Astrocyte (in vitro differentiated cells and primary cell): ENCODE results near the gene KCNQ5. TPM values are rescaled to one million over a fixed set of nuclear protein-coding genes. Genes with fewer than 3 reads are reported as not detected.

ENCODE experiments used
- DNase-seq: peaks from one replicate; pipeline ENCODE4 v3.0.0-alpha.2; 2010; ENCODE audit warnings: low read depth
- FAIRE-seq: peaks from 2 replicates; lab custom pipeline; 2011; peaks lifted over from hg19 to GRCh38; lab: Jason Lieb, UNC
- H2AFZ ChIP-seq: 2 replicates; pipeline ENCODE4 v1.6.0; 2012; ENCODE audit warnings: low read depth, low read length, inconsistent platforms
- H3K27ac ChIP-seq: 2 replicates; pipeline ENCODE4 v1.5.1; 2011; ENCODE audit warnings: low read depth, low read length, inconsistent platforms
- H3K27me3 ChIP-seq: 2 replicates; pipeline ENCODE4 v1.6.0; 2011; ENCODE audit warnings: low read length, inconsistent platforms; ENCODE audit not compliant: insufficient read depth
- H3K36me3 ChIP-seq: 2 replicates; pipeline ENCODE4 v1.5.1; 2011; ENCODE audit warnings: low read length, inconsistent platforms; ENCODE audit not compliant: insufficient read depth
- H3K4me1 ChIP-seq: 2 replicates; pipeline ENCODE4 v1.5.1; 2011; ENCODE audit warnings: low read length, inconsistent platforms; ENCODE audit not compliant: insufficient read depth
- H3K4me2 ChIP-seq: 2 replicates; pipeline ENCODE4 v1.6.0; 2012; ENCODE audit warnings: low read length, inconsistent platforms
- H3K4me3 ChIP-seq: 2 replicates; pipeline ENCODE4 v1.5.1; 2011; ENCODE audit warnings: low read depth, mild to moderate bottlenecking, low read length, inconsistent platforms; ENCODE audit not compliant: insufficient read depth
- H3K79me2 ChIP-seq: 2 replicates; pipeline ENCODE4 v1.6.0; 2012; ENCODE audit warnings: mild to moderate bottlenecking, low read length, inconsistent platforms; ENCODE audit not compliant: insufficient read depth
- H3K9ac ChIP-seq: 2 replicates; pipeline ENCODE4 v1.6.0; 2012; ENCODE audit warnings: mild to moderate bottlenecking, low read length, inconsistent platforms
- H3K9me3 ChIP-seq: 2 replicates; pipeline ENCODE4 v1.5.1; 2012; ENCODE audit warnings: low read depth, mild to moderate bottlenecking, low read length, inconsistent platforms; ENCODE audit not compliant: insufficient read depth
- H4K20me1 ChIP-seq: 2 replicates; pipeline ENCODE4 v1.6.0; 2012; ENCODE audit warnings: low read length, inconsistent platforms; ENCODE audit not compliant: insufficient read depth
- H3K27ac Mint-ChIP-seq: one replicate; pipeline ENCODE4 v1.8.0; 2021; ENCODE audit warnings: mild to moderate bottlenecking, mixed read lengths; ENCODE audit not compliant: unreplicated experiment
- H3K27me3 Mint-ChIP-seq: one replicate; pipeline ENCODE4 v1.8.0; 2021; ENCODE audit warnings: low read depth, mixed read lengths; ENCODE audit not compliant: unreplicated experiment
- H3K36me3 Mint-ChIP-seq: one replicate; pipeline ENCODE4 v1.8.0; 2021; ENCODE audit warnings: low read depth, mixed read lengths; ENCODE audit not compliant: unreplicated experiment
- H3K4me1 Mint-ChIP-seq: one replicate; pipeline ENCODE4 v1.8.0; 2021; ENCODE audit warnings: low read depth, mixed read lengths; ENCODE audit not compliant: unreplicated experiment
- H3K4me3 Mint-ChIP-seq: one replicate; pipeline ENCODE4 v1.8.0; 2021; ENCODE audit warnings: mild to moderate bottlenecking, moderate library complexity, mixed read lengths; ENCODE audit not compliant: unreplicated experiment
- H3K9me3 Mint-ChIP-seq: one replicate; pipeline ENCODE4 v1.8.0; 2021; ENCODE audit warnings: mild to moderate bottlenecking, mixed read lengths; ENCODE audit not compliant: unreplicated experiment
- EZH2 ChIP-seq: IDR thresholded peaks from 2 replicates; pipeline ENCODE4 v1.6.1; 2012; ENCODE audit warnings: mild to moderate bottlenecking, low read length, inconsistent platforms; ENCODE audit not compliant: insufficient read depth
- total RNA-seq: library from RNA; stranded (reverse); gene quantifications from 2 replicates; pipeline ENCODE4 v1.2.1, GENCODE V29; 2021
- TF ChIP-seq, protein P1 (sequence below): IDR thresholded peaks from 2 replicates; pipeline ENCODE4 v1.5.1; 2011; ENCODE audit warnings: low read depth, mild to moderate bottlenecking, inconsistent platforms, low read length, moderate library complexity; ENCODE audit not compliant: insufficient read depth

KCNQ5 gene
- total RNA-seq, 1 donor from 2014 or later = 2.0 TPM

DNA sequence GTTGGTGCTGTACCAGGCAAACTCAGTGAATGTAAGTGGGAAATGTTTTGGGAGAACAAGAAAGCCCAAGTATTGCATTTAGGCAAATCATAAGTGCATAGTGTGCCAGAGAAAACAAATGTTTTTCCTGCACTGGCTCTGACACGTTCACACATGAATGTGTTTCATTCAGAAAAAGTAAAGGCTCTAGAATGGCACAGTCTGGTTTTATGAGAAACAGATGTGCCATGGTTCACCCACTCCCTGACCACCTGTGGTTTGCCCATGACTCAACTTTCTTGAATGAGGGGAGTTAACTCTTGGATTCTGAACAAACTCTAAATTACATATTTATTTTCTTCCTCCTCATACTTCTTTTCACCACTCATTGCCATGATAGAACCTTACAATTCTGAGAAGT, 126.9 kb downstream of the KCNQ5 start:
- Histone ChIP-seq H2AFZ (no peak overlapping the region), H3K36me3 (no peaks in the 10 kb centered on the region), H3K4me3 (no peak overlapping the region), H3K4me1 (peaks cover 8% of the 10 kb centered on the region), H3K9ac (peak overlapping the region; percentile 4), H3K79me2 (no peaks in the 10 kb centered on the region), H3K27ac (peak overlapping the region; percentile 41), H3K9me3 (no peaks in the 10 kb centered on the region), H4K20me1 (no peaks in the 10 kb centered on the region), H3K4me2 (no peak overlapping the region), H3K27me3 (no peaks in the 10 kb centered on the region)
- Mint-ChIP-seq H3K27me3 (no peaks in the 10 kb centered on the region), H3K36me3 (no peaks in the 10 kb centered on the region), H3K9me3 (no peaks in the 10 kb centered on the region), H3K4me3 (no peak overlapping the region), H3K4me1 (peaks cover 8% of the 10 kb centered on the region), H3K27ac (no peak overlapping the region)
- TF ChIP-seq, protein P1, sequence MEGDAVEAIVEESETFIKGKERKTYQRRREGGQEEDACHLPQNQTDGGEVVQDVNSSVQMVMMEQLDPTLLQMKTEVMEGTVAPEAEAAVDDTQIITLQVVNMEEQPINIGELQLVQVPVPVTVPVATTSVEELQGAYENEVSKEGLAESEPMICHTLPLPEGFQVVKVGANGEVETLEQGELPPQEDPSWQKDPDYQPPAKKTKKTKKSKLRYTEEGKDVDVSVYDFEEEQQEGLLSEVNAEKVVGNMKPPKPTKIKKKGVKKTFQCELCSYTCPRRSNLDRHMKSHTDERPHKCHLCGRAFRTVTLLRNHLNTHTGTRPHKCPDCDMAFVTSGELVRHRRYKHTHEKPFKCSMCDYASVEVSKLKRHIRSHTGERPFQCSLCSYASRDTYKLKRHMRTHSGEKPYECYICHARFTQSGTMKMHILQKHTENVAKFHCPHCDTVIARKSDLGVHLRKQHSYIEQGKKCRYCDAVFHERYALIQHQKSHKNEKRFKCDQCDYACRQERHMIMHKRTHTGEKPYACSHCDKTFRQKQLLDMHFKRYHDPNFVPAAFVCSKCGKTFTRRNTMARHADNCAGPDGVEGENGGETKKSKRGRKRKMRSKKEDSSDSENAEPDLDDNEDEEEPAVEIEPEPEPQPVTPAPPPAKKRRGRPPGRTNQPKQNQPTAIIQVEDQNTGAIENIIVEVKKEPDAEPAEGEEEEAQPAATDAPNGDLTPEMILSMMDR = no peak
- no peak for TF ChIP-seq EZH2
- peak; percentile 92 for DNase-seq
- peak; percentile 83 for FAIRE-seq

DNA sequence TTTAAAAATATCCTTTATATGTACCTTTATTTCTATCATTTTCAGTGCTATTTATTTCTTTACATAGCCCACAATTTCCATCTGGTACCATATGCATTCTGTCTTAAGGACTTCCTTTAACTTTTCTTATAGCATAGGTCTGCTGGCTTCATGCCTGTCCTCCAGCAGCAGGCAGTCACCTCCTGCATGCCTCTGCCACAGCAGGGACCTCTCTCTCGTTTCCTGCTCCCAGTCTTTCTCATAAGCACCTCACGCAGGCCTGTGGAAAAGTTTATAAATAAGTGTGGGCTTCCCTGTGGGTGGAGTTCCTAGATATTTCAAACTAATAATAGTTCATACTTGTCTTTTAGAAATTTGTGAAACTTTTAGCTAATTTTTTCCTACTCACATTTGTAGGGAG, 133.9 kb downstream of the KCNQ5 start:
- H3K27ac Mint-ChIP-seq = no peak overlapping the region
- DNase-seq = no peak
- H3K4me2 ChIP-seq = no peak overlapping the region

DNA sequence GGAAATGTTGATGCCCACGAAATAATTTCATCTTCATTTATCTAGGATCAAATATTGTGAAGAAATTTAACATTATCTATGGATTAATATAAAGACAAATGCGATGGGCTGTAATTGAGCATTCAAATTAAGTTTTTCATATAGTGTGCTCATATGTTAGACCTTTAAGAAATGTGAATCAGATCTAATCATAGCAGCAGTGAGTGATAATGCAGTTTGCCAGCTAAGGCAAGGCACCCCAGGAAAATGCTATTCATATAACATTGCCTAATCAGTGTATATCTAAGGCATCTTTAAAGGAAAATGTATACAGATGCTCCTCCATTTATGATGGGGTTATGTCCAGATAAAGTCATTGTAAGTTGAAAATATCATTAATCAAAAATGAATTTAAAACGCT, 135.2 kb downstream of the KCNQ5 start:
- peaks cover 2% of the 10 kb centered on the region for H3K27me3 Mint-ChIP-seq
- no peak for FAIRE-seq
- H3K27ac Mint-ChIP-seq = no peak overlapping the region

More for the DNA sequence above, 133.9 kb downstream of the KCNQ5 start:
- peaks cover 5% of the 10 kb centered on the region for H3K4me1 Mint-ChIP-seq
- Histone ChIP-seq H4K20me1 (no peaks in the 10 kb centered on the region), H2AFZ (no peak overlapping the region), H3K79me2 (no peaks in the 10 kb centered on the region), H3K27ac (no peak overlapping the region), H3K9ac (no peak overlapping the region), H3K4me3 (no peak overlapping the region), H3K36me3 (no peaks in the 10 kb centered on the region), H3K9me3 (no peaks in the 10 kb centered on the region), H3K27me3 (no peaks in the 10 kb centered on the region), H3K4me1 (peaks cover 9% of the 10 kb centered on the region)
- no peaks in the 10 kb centered on the region for H3K9me3 Mint-ChIP-seq
- H3K4me3 Mint-ChIP-seq = no peak overlapping the region
- FAIRE-seq = no peak
- TF ChIP-seq, protein P1 = no peak
- no peak for TF ChIP-seq EZH2
- no peaks in the 10 kb centered on the region for H3K36me3 Mint-ChIP-seq
- peaks cover 2% of the 10 kb centered on the region for H3K27me3 Mint-ChIP-seq

More for the DNA sequence above, 135.2 kb downstream of the KCNQ5 start:
- Histone ChIP-seq H4K20me1 (no peaks in the 10 kb centered on the region), H3K27me3 (no peaks in the 10 kb centered on the region), H3K79me2 (no peaks in the 10 kb centered on the region), H3K9me3 (no peaks in the 10 kb centered on the region), H2AFZ (no peak overlapping the region), H3K4me1 (peaks cover 9% of the 10 kb centered on the region), H3K36me3 (no peaks in the 10 kb centered on the region), H3K27ac (no peak overlapping the region), H3K9ac (no peak overlapping the region), H3K4me2 (no peak overlapping the region), H3K4me3 (no peak overlapping the region)
- Mint-ChIP-seq H3K9me3 (no peaks in the 10 kb centered on the region), H3K4me1 (peaks cover 8% of the 10 kb centered on the region), H3K36me3 (no peaks in the 10 kb centered on the region), H3K4me3 (no peak overlapping the region)
- no peak for DNase-seq
- TF ChIP-seq EZH2 = no peak
- TF ChIP-seq, protein P1 = no peak
